Measurements from ENCODE around the gene RAPGEF6.

Gene RAPGEF6

GRCh38 chr5:131475541-131475941, 159.5 kb downstream of the RAPGEF6 start:
- no peak for DNase-seq (ENCODE audit: low read depth)
- TF ChIP-seq CTCF (IDR thresholded peaks at IDR 0.05; ENCODE audit: insufficient read depth, low read depth, low read length, missing control alignments) = no peak
- H3K4me3 ChIP-seq (ENCODE audit: low read depth, low read length) = no peak overlapping the region

- no peak overlapping the region for H3K4me3 ChIP-seq (ENCODE audit: low read depth, low read length)
- DNase-seq (ENCODE audit: low read depth) = no peak
- TF ChIP-seq CTCF (IDR thresholded peaks at IDR 0.05; ENCODE audit: insufficient read depth, low read depth, low read length, missing control alignments) = no peak
These were observed 161.3 kb downstream of the RAPGEF6 start for GRCh38 chr5:131473731-131474130.

- TF ChIP-seq CTCF (IDR thresholded peaks at IDR 0.05; ENCODE audit: insufficient read depth, low read depth, low read length, missing control alignments) = no peak
- no peak for DNase-seq (ENCODE audit: low read depth)
- no peak overlapping the region for H3K4me3 ChIP-seq (ENCODE audit: low read depth, low read length)
These were observed 168.8 kb downstream of the RAPGEF6 start for GRCh38 chr5:131466171-131466766.

GRCh38 chr5:131463656-131464055, 171.4 kb downstream of the RAPGEF6 start:
- no peak overlapping the region for H3K4me3 ChIP-seq (ENCODE audit: low read depth, low read length)
- no peak for TF ChIP-seq CTCF (IDR thresholded peaks at IDR 0.05; ENCODE audit: insufficient read depth, low read depth, low read length, missing control alignments)
- DNase-seq (ENCODE audit: low read depth) = no peak

- TF ChIP-seq CTCF (IDR thresholded peaks at IDR 0.05; ENCODE audit: insufficient read depth, low read depth, low read length, missing control alignments) = no peak
- H3K4me3 ChIP-seq (ENCODE audit: low read depth, low read length) = no peak overlapping the region
- DNase-seq (ENCODE audit: low read depth) = no peak
These were observed 172.6 kb downstream of the RAPGEF6 start for GRCh38 chr5:131462454-131462853.

DNA sequence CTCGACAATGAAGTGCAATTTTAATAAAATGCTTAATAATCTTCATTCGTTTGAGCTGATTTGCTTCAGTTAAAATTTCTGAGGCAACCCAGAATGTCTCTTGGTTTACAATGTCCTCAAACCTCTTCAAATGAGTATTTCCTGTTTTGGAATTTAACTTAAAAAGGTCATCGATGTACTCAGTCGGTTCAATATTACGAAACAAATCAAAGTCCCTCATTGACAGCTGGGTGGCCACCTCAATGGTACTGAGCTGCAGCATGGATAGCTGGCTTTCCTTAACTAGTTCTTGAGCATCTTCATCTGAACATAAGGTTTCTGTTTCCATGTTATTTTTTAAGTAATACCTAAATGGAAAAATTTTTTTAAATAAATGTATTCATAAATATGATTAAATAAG, 173.3 kb downstream of the RAPGEF6 start:
- no peak for TF ChIP-seq CTCF (IDR thresholded peaks at IDR 0.05; ENCODE audit: insufficient read depth, low read depth, low read length, missing control alignments)
- DNase-seq (ENCODE audit: low read depth) = no peak
- no peak overlapping the region for H3K4me3 ChIP-seq (ENCODE audit: low read depth, low read length)

DNA sequence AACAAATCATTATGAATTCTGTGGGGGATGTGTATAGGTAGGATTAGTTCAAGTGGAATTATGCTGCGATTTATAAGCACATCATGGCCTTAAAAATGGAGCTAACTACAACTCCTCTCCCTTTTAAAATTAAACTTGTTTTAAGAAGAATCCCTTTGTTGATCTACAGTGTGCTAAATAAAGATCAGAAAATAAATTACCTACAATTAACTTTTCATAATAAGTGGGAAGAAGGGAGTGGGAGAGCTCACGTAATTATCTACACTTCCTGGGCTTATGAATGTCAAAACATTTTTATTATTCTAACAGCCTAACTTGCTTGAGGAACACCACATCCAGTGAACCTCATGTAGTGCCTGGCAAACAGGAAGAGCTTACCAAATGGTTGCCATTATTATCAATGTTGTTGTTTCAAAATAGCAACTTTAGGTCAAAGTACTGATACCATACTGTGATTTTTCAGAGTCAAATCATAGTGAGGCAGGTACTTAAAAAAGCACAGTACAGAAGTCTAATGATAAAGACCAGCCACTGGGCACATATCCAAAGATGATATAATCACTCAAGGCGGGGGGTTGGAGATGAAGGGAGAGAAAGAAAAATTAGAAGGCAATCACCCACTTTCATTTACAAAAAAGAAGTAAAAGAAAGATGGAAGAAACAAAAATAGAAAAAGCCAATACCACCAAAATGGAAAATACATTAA, 174.0 kb downstream of the RAPGEF6 start:
- DNase-seq (ENCODE audit: low read depth) = no peak
- TF ChIP-seq CTCF (IDR thresholded peaks at IDR 0.05; ENCODE audit: insufficient read depth, low read depth, low read length, missing control alignments) = no peak
- no peak overlapping the region for H3K4me3 ChIP-seq (ENCODE audit: low read depth, low read length)
